H1 (cell line): ENCODE measurements around the gene MGMT. TPM values are rescaled to one million over a fixed set of nuclear protein-coding genes. Genes with fewer than 3 reads are reported as not detected.

Experiments used
- KDM4A ChIP-seq: IDR thresholded peaks from one replicate; pipeline ENCODE4 v1.7.1; 2012; ENCODE audit warnings: low read depth, mild to moderate bottlenecking, moderate library complexity, low read length, inconsistent platforms; ENCODE audit not compliant: severe bottlenecking
- POLR2A ChIP-seq, 2 experiments: IDR thresholded peaks; 1 replicate in 1 of 2; 2 replicates in 1 of 2; pipeline ENCODE4 v1.6.1; 2011; ENCODE audit warnings: low read depth in 2 of 2, low read length in 2 of 2, mild to moderate bottlenecking in 2 of 2; ENCODE audit errors: control extremely low read depth in 1 of 2
- SIN3A ChIP-seq, 2 experiments: IDR thresholded peaks in 1 of 2; conservative IDR thresholded peaks in 1 of 2; 2 replicates each; pipeline ENCODE4 v1.6.1; 2011 to 2012; ENCODE audit warnings: low read length in 2 of 2, improper control_type of control experiment in 1 of 2, low read depth in 1 of 2, mild to moderate bottlenecking in 1 of 2
- polyA plus RNA-seq, 7 experiments: library from polyadenylated mRNA; depleted of rRNA in 3 of 7; stranded (reverse) in 5 of 7; unstranded in 2 of 7; fragments of >200 nt in 5 of 7; fragments of 200-250 nt in 2 of 7; gene quantifications; 1 replicate in 5 of 7; 2 replicates in 1 of 7; 4 replicates in 1 of 7; pipeline versions ENCODE4 v1.2.1 to v1.2.3, GENCODE V29; 2011 to 2013; ENCODE audit warnings: missing spikeins in 2 of 7, mixed read lengths in 2 of 7
- total RNA-seq: library from RNA; stranded (reverse); fragmentation: NEBNext Ultra II Directional; extraction: Animal tissue kit (Norgen Biotek cat#: 25700); gene quantifications from 2 replicates; pipeline ENCODE4 v1.2.1, GENCODE V29; 2021

MGMT gene
- total and polyA plus RNA-seq, 2 of the 8 experiments (the other 6 are each of a cell fraction or from before 2014, with no cell fraction given) = 9.9 to 10.7 TPM

GRCh38 chr10:129637010-129637409 is 170.0 kb downstream of the MGMT start (continued):
- TF ChIP-seq SIN3A (conservative IDR thresholded peaks at IDR 0.05 in 1 of 2, IDR thresholded peaks at IDR 0.05 in 1 of 2; ENCODE audit: low read depth in 1 of 2, low read length in 2 of 2) = no peak
- TF ChIP-seq POLR2A (IDR thresholded peaks at IDR 0.05; ENCODE audit: control extremely low read depth in 1 of 2, low read depth in 2 of 2, low read length in 2 of 2) = no peak
- TF ChIP-seq KDM4A = no peak
